Measurements from ENCODE around the gene RABEPK. TPM values are rescaled to one million over a fixed set of nuclear protein-coding genes. Genes with fewer than 3 reads are reported as not detected.
"Not testable (repeated sequence)": the region's sequence is repeated elsewhere in the genome, so short reads cannot be mapped to it uniquely, and the experiment has no call there.

The RABEPK gene
- total RNA-seq, 2 donors from 2014 or later: 9.8 to 13.0 TPM

DNA sequence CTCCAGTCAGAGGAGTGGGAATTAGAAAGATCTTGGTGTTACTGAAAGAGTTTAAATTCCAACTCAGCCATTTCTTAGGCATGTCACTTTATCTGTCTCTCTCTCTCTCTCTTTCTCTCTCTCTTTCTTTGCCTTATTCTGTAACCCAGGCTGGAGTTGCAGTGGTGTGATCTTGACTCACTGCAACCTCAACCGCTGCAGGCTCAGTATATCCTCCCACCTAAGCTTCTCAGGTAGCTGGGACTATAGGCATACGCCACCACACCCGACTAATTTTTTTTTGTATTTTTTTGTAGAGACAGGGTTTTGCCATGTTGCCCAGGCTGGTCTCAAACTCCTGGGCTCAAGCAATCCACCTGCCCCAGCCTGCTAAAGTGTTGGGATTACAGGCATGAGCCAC, 18.3 kb downstream of the RABEPK start:
- no peak overlapping the region for H3K4me3 Mint-ChIP-seq
- H3K36me3 Mint-ChIP-seq (ENCODE audit: low read depth): peaks cover 3% of the 10 kb centered on the region
- no peak overlapping the region for H3K27ac Mint-ChIP-seq
- no peaks in the 10 kb centered on the region for H3K27me3 Mint-ChIP-seq
- no peak for ATAC-seq
- H3K4me1 Mint-ChIP-seq: peaks cover 3% of the 10 kb centered on the region
- no peak for DNase-seq
- H3K9me3 ChIP-seq (ENCODE audit: control insufficient read depth, low read length, poor library complexity, severe bottlenecking): no peaks in the 10 kb centered on the region

DNA sequence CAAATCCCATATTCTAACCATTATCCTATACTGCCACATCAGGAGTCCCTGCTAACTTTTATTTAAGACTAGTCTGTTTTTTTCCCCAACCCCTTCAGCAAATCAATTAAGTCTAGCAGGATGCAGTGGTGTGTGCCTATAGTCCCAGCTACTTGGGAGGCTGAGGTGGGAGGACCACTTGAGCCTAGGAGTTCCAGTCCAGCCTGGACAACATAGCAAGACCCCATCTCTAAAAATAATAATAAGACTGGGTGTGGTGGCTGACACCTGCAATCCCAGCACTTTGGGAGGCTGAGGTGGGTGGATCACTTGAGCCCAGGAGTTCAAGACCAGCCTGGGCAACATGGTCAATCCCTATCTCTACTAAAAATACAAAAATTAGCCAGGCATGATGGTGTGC, 24.5 kb downstream of the RABEPK start:
- H3K36me3 Mint-ChIP-seq (ENCODE audit: low read depth); ATAC-seq; H3K4me1 Mint-ChIP-seq; H3K27ac Mint-ChIP-seq; DNase-seq; H3K4me3 Mint-ChIP-seq; H3K9me3 ChIP-seq (ENCODE audit: control insufficient read depth, low read length, poor library complexity, severe bottlenecking); H3K27me3 Mint-ChIP-seq: not testable (repeated sequence)

DNA sequence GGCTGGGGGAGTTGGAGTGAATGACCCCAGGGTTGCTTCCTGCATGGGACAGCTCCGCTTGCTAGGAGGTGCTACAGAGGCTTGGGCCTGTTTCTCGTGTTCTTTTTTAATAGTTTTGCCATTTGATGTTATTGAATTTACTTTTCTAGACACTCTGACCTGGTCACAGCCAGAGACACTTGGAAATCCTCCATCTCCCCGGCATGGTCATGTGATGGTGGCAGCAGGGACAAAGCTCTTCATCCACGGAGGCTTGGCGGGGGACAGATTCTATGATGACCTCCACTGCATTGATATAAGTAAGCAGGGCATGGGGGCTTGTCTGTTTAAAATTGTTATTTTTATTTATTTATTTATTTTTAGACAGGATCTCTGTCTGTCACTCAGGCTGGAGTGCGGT, 27.4 kb downstream of the RABEPK start:
- no peak overlapping the region for H3K4me3 Mint-ChIP-seq
- no peak overlapping the region for H3K27ac Mint-ChIP-seq
- DNase-seq (no peak), ATAC-seq (no peak)
- no peaks in the 10 kb centered on the region for H3K27me3 Mint-ChIP-seq
- no peaks in the 10 kb centered on the region for H3K4me1 Mint-ChIP-seq
- H3K9me3 ChIP-seq (ENCODE audit: control insufficient read depth, low read length, poor library complexity, severe bottlenecking): no peaks in the 10 kb centered on the region
- H3K36me3 Mint-ChIP-seq (ENCODE audit: low read depth): no peaks in the 10 kb centered on the region

DNA sequence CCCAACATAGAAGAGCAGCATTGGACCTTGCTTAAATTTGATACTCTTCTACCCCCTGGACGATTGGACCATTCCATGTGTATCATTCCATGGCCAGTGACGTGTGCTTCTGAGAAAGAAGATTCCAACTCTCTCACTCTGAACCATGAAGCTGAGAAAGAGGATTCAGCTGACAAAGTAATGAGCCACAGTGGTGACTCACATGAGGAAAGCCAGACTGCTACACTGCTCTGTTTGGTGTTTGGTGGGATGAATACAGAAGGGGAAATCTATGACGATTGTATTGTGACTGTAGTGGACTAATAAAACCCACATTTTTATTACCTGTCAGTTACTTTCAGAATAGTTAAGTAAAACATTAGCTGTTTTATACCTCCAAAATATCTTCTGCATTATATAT, 33.3 kb downstream of the RABEPK start:
- no peak overlapping the region for H3K4me3 Mint-ChIP-seq
- H3K4me1 Mint-ChIP-seq: peaks cover 26% of the 10 kb centered on the region
- no peaks in the 10 kb centered on the region for H3K9me3 ChIP-seq (ENCODE audit: control insufficient read depth, low read length, poor library complexity, severe bottlenecking)
- peaks cover 7% of the 10 kb centered on the region for H3K36me3 Mint-ChIP-seq (ENCODE audit: low read depth)
- no peaks in the 10 kb centered on the region for H3K27me3 Mint-ChIP-seq
- ATAC-seq (no peak), DNase-seq (no peak)
- H3K27ac Mint-ChIP-seq: no peak overlapping the region

DNA sequence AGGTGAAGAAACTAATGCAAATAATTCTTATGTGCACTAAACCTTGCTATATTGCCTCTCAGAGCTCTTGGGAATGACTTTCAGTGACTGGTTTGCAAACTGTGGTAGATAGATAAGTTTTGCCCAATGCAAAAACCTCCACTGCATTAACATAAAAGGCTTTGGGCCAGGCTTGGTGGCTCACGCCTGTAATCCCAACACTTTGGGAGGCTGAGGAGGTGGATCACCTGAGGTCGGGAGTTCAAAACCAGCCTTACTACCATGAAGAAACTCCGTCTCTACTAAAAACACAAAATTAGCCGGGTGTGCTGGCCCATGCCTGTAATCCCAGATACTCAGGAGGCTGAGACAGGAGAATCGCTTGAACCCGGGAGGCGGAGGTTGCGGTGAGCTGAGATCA, 33.8 kb downstream of the RABEPK start:
- not testable (repeated sequence) for DNase-seq, ATAC-seq, H3K27me3 Mint-ChIP-seq

DNA sequence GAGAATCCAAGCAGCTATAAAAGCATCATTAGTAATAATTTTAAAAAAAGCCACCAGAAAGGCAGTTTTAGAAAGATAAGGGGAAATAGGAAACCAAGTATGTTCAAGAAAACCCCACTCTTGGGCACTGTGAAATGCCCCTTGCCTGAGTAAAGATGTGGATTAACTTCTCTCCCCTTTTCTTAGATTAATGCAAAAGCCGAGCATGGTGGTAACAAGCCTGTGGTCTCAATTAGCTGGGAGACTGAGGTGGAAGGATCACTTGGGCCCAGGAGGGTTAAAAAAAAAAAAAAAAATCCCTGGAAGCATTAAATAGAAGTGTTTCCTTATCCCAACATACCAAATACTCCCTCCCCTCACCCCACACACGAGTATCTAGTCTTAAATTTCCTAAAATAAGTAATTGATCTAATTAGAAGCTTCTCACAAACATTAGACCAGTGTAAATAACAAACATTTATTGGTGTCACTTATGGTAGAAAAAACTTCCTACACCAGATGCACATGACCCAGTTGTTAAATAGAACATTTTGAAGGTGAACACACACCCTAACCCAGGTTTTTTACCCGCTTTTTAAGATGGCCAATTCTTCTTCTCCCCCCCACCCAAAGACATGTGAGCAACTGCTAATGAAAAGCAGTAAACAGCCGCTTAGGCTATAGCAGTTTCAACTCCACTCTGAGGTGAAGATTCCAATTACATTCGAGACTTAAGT, 35.6 kb downstream of the RABEPK start:
- DNase-seq: no peak
- H3K27ac Mint-ChIP-seq: peak overlapping the region; percentile 82

More for the DNA sequence above, 33.8 kb downstream of the RABEPK start:
- H3K27ac Mint-ChIP-seq; H3K9me3 ChIP-seq (ENCODE audit: control insufficient read depth, low read length, poor library complexity, severe bottlenecking): not testable (repeated sequence)
- Mint-ChIP-seq H3K4me3 (peak overlapping the region; percentile 47), H3K36me3 (ENCODE audit: low read depth) (peaks cover 10% of the 10 kb centered on the region), H3K4me1 (peaks cover 30% of the 10 kb centered on the region)

DNA sequence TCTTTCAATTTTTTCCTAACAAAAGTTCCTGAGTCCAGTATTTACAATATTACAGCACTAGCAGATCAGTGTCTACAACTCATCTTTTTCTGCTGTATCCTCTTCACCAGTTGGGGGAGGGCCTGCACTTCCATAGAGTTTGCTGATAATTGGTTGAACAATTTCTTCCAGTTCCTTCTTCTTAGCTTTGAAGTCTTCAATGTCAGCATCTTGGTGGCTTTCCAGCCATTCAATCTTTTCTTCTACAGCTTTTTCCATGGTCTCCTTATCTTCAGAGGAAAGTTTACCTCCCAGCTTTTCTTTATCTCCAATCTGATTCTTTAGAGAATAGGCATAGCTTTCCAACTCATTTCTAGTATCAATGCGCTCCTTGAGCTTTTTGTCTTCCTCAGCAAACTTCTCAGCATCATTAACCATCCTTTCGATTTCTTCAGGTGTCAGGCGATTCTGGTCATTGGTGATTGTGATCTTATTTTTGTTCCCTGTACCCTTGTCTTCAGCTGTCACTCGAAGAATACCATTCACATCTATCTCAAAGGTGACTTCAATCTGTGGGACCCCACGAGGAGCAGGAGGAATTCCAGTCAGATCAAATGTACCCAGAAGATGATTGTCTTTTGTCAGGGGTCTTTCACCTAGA, 36.3 kb downstream of the RABEPK start:
- not testable (repeated sequence) for DNase-seq
- peaks cover 16% of the 10 kb centered on the region for H3K36me3 Mint-ChIP-seq (ENCODE audit: low read depth)

More for the DNA sequence above, 35.6 kb downstream of the RABEPK start:
- Mint-ChIP-seq H3K4me3 (peak overlapping the region; percentile 49), H3K4me1 (peaks cover 31% of the 10 kb centered on the region), H3K27me3 (no peaks in the 10 kb centered on the region), H3K36me3 (ENCODE audit: low read depth) (peaks cover 12% of the 10 kb centered on the region)
- H3K9me3 ChIP-seq (ENCODE audit: control insufficient read depth, low read length, poor library complexity, severe bottlenecking): no peaks in the 10 kb centered on the region
- ATAC-seq: no peak

DNA sequence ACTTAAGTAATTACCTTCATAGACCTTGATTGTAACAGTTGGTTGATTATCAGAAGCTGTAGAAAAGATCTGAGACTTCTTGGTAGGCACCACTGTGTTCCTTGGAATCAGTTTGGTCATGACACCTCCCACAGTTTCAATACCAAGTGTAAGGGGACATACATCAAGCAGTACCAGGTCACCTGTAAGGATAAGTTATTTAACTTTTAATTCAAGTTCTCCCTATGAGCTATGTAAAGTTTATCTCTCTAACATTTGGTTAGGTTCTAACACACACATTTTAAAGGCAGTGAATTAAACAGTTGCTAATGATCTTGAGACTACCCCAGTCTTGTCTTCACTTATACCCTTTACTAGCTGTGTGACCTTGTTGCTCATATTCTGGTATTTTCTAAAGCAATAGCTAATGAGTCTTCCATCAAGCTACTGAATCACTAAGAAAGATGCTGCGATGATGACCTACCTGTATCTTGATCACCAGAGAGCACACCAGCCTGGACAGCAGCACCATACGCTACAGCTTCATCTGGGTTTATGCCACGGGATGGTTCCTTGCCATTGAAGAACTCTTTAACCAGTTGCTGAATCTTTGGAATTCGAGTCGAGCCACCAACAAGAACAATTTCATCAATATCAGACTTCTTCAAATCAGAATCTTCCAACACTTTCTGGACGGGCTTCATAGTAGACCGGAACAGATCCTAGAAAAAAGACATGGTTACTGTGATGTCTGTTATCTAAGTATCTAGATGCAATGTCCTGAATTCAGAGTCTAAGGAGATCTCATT, 38.0 kb downstream of the RABEPK start:
- Mint-ChIP-seq H3K27me3 (no peaks in the 10 kb centered on the region), H3K4me1 (peaks cover 42% of the 10 kb centered on the region), H3K27ac (peak overlapping the region; percentile 98), H3K36me3 (ENCODE audit: low read depth) (peaks cover 16% of the 10 kb centered on the region), H3K4me3 (peak overlapping the region; percentile 94)
- DNase-seq (no peak), ATAC-seq (no peak)
- no peaks in the 10 kb centered on the region for H3K9me3 ChIP-seq (ENCODE audit: control insufficient read depth, low read length, poor library complexity, severe bottlenecking)

More for the DNA sequence above, 36.3 kb downstream of the RABEPK start:
- H3K9me3 ChIP-seq (ENCODE audit: control insufficient read depth, low read length, poor library complexity, severe bottlenecking); ATAC-seq; H3K27me3 Mint-ChIP-seq: not testable (repeated sequence)
- H3K4me1 Mint-ChIP-seq: peaks cover 37% of the 10 kb centered on the region
- peak overlapping the region; percentile 82 for H3K27ac Mint-ChIP-seq
- H3K4me3 Mint-ChIP-seq: peak overlapping the region; percentile 94

DNA sequence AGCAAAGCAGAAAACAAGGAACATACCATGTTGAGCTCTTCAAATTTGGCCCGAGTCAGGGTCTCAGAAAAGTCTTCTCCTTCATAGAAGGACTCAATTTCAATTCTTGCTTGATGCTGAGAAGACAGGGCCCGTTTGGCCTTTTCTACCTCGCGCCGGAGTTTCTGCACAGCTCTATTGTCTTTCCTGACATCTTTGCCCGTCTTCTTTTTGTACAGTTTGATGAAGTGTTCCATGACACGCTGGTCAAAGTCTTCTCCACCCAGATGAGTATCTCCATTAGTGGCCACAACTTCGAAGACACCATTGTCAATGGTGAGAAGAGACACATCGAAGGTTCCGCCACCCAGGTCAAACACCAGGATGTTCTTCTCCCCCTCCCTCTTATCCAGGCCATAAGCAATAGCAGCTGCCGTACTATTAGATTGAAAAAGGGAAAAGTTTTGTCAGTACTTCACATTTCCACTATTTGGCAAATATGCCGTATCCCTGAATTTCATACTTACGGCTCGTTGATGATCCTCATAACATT, 38.6 kb downstream of the RABEPK start:
- H3K9me3 ChIP-seq (ENCODE audit: control insufficient read depth, low read length, poor library complexity, severe bottlenecking): no peaks in the 10 kb centered on the region
- Mint-ChIP-seq H3K4me1 (peaks cover 42% of the 10 kb centered on the region), H3K27ac (peak overlapping the region; percentile 98), H3K36me3 (ENCODE audit: low read depth) (peaks cover 16% of the 10 kb centered on the region), H3K27me3 (no peaks in the 10 kb centered on the region), H3K4me3 (peak overlapping the region; percentile 94)
- no peak for ATAC-seq
- no peak for DNase-seq

DNA sequence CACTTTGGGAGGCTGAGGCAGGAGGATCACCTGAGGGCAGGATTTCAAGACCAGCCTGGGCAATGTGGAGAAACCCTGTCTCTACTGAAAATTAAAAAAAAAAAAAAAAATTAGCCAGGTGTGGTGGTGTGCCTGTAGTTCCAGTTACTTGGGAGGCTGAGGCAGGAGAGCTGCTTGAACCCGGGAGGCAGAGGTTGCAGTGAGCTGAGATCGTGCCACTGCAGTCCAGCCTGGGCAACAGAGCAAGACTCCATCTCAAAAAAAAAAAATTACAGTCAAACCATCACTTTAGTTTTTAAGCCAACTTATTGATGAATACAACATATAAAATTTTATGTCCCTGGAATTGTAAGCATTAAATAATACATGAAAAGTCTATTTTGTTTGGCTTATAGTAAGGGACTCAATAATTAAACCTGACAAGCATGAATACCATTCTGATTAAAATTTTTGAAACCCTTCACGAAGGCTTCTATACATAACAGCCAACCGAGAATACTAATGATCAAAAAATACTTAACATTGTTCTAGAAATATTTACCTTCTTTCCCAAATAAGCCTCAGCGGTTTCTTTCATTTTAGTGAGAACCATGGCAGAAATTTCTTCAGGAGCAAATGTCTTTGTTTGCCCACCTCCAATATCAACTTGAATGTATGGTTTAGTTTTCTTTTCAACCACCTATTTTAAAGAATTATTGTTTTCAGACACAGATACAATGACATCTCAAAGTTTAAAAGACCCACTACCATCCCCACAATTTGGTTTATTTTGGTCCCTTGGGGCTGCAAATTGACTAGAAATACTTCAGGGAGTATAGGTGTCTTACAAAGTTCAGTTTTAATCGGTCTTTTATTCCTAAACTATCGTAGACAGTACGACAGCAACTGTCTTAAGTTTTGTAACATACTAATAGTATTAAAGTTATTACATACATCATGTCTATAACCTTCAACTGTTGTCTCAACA, 39.6 kb downstream of the RABEPK start:
- H3K9me3 ChIP-seq (ENCODE audit: control insufficient read depth, low read length, poor library complexity, severe bottlenecking): no peaks in the 10 kb centered on the region
- Mint-ChIP-seq H3K27me3 (no peaks in the 10 kb centered on the region), H3K4me3 (peak overlapping the region; percentile 94), H3K4me1 (peaks cover 42% of the 10 kb centered on the region), H3K27ac (peak overlapping the region; percentile 98), H3K36me3 (ENCODE audit: low read depth) (peaks cover 16% of the 10 kb centered on the region)
- ATAC-seq: no peak
- no peak for DNase-seq

DNA sequence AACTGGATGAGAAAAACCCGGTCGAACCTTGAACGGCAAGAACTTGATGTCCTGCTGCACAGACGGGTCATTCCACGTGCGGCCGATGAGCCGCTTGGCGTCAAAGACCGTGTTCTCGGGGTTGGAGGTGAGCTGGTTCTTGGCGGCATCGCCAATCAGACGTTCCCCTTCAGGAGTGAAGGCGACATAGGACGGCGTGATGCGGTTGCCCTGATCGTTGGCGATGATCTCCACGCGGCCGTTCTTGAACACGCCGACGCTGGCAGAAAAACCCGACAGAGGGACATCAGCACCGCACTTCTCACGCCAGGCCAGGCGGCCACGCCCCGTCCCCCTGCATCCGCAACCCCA, 40.3 kb downstream of the RABEPK start:
- H3K4me1 Mint-ChIP-seq: peaks cover 38% of the 10 kb centered on the region
- H3K27ac Mint-ChIP-seq: peak overlapping the region; percentile 98
- DNase-seq (peak in 1 of 3 donors; percentile 22), ATAC-seq (no peak)
- H3K27me3 Mint-ChIP-seq: no peaks in the 10 kb centered on the region
- peak overlapping the region; percentile 94 for H3K4me3 Mint-ChIP-seq
- H3K9me3 ChIP-seq (ENCODE audit: control insufficient read depth, low read length, poor library complexity, severe bottlenecking): no peaks in the 10 kb centered on the region
- peaks cover 16% of the 10 kb centered on the region for H3K36me3 Mint-ChIP-seq (ENCODE audit: low read depth)

Measured in T-helper 17 cell (primary cell).